GM21381 (cell line): ENCODE measurements around the gene ATF2.
"Not testable (repeated sequence)": the region's sequence is repeated elsewhere in the genome, so short reads cannot be mapped to it uniquely, and the experiment has no call there.

Source experiments
- ATAC-seq: cut with Tn5 transposase; IDR thresholded peaks from one replicate; pipeline ENCODE4 v1.9.1; 2021; ENCODE audit warnings: mild to moderate bottlenecking, moderate library complexity; ENCODE audit not compliant: unreplicated experiment

Gene ATF2

GRCh38 chr2:175167076-175167791, 769 bp downstream of the ATF2 start:
- ATAC-seq, result peak; percentile 2

DNA sequence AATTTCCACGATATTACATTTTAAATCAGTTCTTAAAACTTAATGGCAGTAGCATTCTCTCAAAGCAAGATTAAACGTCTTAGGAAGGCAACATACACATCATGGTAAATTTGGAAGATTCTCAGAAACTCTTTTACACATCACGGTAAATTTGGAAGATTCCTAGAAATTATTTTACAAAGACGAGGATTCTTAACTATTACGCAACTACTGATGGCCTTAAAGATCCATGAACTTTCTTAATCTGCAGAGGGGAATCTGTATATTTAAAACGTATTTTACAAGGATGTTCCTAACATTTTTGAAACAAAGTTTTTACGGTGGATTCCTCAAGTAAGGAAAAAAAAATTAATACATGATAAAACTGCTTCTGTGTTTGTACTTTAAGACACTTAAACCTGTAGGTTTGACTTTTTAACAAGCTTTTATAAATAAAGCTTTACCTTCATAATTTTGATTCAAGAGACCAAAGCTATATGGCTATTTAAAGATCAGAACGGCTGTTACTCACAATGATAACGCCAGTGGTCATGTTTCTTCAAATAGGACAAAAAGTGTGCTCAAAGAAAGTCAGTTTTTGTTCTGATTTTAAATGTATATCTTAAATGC, 1.7 kb downstream of the ATF2 start:
- no peak for ATAC-seq

DNA sequence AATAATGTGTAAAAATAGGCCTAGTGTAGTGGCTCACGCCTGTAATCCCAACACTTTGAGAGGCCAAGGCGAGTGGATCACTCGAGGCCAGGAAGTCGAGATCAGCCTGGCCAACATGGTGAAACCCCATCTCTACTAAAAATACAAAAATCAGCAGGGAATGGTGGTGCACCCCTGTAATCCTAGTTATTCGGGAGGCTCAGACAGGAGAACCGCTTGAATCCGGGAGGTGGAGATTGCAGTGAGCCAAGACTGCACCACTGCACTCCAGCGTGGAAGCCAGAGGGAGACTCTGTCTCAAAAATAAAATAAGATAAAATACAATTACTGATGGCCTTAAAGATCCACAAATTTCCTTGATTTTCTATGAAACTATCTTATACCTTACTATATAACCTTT, 3.8 kb downstream of the ATF2 start:
- no peak for ATAC-seq

DNA sequence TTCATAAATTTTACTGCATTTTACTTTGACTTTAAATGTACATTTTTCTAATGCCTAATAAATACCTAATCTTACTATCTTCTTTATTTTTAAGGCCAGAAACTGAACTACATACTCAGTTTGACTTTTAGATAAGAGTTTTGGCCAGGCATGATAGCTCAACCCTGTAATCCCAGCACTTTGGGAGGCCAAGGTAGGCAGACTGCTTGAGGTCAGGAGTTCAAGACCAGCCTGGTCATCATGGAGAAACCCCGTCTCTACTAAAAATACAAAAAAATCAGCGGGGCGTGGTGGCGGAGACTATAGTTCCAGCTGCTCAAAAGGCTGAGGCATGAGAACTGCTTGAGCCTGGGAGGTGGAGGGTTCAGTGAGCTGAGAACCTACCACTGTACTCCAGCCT, 9.1 kb downstream of the ATF2 start:
- no peak for ATAC-seq

- no peak for ATAC-seq
These were observed 11.5 kb downstream of the ATF2 start for GRCh38 chr2:175156534-175156933.

DNA sequence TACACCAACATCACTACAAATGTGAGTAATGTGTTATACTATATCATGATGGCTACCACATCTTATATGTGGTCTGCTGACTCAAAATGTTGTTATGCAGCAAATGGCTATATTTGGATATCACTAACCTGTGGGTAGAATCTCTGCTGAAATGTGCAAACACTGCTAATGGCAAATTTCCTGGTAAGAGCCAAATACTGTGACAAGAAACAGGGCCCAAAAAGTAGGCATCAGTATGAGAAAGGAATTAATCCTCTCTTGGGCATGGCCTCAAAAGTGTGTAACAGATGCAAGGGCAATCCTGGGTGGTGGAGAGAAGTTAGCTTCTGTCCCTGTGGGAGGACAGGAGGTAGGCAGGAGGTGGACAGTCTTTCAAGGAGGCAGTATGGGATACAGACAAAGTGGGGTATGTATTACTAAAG, 13.3 kb downstream of the ATF2 start:
- ATAC-seq, result peak; percentile 75

DNA sequence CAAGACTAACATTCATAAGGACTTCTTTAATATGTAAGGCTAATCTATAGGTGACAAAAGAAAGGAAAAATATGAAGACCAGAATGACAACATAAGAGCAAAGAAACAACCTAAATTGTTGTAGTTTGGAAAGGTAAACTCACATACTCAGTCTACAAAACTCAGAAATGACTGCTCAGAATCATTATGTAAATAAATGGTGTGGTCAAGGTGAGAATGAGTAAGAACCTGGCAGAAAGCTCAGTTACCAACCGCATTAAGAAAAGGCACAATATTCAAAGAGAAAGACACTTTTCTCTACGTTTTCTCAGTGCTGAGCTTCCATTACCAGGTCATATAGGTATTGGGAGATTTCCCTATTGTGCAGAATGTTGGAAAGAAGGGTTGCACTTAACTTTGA, 15.8 kb downstream of the ATF2 start:
- ATAC-seq, result peak; percentile 79

DNA sequence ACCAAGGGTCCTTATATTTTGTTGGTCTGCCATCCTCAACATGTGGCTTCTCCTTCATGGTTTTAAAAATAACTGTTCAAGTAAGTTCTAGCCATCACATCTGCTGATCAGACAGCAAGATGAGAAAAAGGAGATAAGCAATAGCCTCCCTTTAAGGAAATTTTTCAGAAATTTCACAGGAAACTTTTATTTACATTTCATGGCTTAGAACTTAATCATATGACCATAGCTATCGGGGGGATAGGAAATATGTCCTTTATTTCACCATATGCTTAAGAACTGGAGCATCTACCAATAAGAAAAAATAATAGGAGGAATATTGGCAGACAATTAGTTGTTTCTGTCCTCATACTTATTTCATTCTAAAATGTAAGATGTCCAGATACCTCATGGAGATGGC, 16.2 kb downstream of the ATF2 start:
- no peak for ATAC-seq

DNA sequence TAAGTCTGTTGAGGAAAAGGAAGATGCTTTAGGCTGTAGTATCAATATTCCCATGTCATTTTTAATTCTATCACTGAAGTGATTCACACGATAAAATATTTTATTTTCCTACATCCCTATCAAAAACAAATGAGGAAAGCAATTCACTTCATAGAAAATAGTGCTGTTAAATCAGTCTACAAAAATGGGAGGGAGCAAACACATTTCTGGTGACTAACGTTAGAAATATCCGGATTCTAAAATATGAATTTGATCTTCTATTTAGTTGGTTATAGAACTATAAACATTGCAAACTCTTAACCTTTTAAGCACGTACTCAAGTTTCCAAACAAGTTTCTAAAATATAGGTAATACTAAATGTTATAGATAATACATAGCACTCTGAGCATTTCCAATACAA, 20.8 kb downstream of the ATF2 start:
- no peak for ATAC-seq

- ATAC-seq, result no peak
These were observed 24.3 kb downstream of the ATF2 start for GRCh38 chr2:175143678-175144077.

GRCh38 chr2:175143191-175143590, 24.8 kb downstream of the ATF2 start:
- no peak for ATAC-seq

- no peak for ATAC-seq
These were observed 27.7 kb downstream of the ATF2 start for GRCh38 chr2:175140332-175140731.

DNA sequence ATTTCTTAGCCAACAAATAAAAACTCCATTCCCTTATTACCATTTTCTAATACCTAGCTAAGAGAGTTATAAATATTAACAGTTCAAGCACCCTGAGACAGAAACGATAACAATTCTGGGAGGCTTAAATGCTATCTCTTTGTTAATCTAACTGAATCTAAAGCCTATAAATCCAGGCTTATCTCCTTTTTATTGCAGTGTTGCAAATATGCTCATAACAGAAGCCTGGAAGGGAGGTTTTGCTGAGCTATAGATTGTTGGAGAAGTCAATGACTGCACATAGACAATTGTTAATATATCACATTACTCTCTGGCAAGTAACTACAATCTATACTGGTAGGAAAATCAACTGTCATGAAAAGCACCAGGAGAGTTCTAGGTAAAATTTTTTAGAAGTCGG, 30.2 kb downstream of the ATF2 start:
- ATAC-seq, result no peak

DNA sequence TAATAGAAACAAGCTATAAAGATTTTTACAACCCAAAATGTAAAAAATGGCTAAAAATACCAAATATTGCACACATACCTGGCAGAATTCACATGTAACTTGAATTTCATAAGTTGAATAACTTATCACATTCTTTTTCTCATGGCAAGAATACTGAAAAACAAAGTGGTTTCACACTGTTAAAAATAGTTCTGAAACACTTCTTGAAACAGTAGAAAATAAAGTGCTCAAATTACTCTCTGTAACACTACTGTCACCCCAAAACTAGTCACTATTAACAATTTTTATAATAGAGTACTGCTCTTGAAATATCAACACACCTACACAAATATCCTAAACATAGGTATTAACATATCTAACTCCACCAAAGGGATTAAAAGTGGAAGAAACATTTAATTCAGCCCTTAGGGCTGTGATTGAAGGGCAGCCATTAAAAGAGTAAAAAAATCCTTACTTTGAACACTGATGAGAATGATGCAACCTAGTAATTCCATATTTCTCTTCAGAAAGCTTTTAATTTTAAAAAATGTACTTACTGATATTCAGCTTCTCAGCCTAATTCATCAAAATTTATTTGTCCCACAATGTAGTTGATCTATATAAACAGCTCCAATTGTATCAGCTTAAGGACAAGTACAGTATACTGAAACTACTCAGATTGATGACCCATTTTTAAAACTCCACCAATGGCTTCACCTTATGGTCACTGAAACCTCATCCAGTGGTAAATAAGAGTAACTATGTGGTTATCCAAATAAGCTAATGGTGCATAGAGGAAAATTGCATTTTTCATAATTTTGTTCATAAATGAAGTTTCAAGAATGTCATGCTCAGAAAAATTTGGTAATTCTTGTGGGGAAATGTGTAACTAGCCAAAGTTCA, 31.4 kb downstream of the ATF2 start:
- ATAC-seq, result peak; percentile 80

DNA sequence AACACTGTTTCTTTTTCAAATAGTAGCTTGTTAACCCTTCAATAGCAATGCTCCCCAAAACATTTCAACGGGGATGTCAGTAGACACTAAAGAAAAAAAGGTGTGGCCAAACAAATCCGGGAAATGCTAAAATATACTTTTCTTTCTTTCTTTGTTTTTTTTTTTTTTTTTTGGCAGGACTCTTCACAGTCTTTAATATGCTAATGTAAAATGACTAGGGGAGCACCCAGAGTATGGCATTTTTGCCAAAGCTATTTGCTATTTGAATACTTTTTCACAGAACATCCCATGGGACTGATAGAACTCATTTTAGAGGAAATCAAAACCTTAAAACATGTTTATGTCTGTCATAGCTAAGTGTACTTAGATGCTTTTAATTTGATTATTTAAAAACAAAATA, 32.1 kb downstream of the ATF2 start:
- ATAC-seq, result no peak

DNA sequence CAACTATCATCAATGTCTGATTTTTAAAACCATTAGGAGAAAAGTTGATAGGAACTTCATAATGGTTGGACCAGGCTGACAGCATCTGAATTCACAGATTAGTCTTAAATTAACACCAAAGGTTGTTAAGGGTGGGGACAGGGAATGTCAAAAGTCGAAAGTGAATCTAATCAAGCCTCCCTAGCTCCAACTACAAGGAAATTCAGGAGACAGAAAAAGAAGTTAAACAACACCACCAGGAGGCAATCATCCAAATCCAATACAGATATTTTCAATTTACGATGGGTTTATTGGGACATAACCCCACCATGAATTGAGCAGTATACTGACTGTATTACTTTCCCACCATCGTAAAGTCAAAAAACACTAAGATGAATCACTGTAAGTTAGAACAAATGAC, 32.8 kb downstream of the ATF2 start:
- no peak for ATAC-seq

- ATAC-seq, result no peak
These were observed 36.8 kb downstream of the ATF2 start for GRCh38 chr2:175131252-175131651.

- no peak for ATAC-seq
These were observed 41.3 kb downstream of the ATF2 start for GRCh38 chr2:175126661-175127060.

DNA sequence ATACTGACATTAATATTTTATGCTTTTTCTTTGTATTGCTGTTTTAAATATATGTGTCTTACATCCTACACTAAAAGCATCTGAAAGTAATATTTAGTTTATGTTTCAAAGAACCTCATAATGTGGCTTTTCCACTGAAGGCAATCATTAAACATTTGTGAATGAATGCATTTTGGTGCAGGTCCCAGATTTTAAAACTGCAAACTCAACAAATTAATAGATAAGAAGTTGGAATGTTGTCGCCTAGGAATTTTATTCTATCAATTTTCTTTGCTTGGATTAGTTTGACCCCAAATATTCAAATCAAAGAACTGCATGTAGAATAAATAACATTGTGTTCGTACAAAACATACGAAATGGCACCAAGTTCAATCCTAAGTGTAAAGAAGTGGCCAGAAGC, 44.7 kb downstream of the ATF2 start:
- no peak for ATAC-seq

- ATAC-seq, result peak; percentile 62
These were observed 56.8 kb downstream of the ATF2 start for GRCh38 chr2:175111200-175111657.

DNA sequence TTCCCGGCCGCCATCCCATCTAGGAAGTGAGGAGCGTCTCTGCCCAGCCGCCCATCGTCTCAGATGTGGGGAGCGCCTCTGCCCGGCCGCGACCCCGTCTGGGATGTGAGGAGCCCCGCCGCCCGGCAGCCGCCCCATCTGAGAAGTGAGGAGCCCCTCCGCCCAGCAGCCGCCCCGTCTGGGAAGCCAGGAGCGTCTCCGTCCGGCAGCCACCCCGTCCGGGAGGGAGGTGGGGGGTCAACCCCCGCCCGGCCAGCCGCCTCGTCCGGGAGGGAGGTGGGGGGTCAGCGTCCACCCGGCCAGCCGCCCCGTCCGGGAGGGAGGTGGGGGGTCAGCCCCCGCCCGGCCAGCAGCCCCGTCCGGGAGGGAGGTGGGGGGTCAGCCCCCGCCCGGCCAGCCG, 59.9 kb downstream of the ATF2 start:
- not testable (repeated sequence) for ATAC-seq

- ATAC-seq, result no peak
These were observed 60.9 kb downstream of the ATF2 start for GRCh38 chr2:175107146-175107545.
